HEK293 (cell line): Measurements from ENCODE around the gene CCDC50.

Source experiments
- CTCF ChIA-PET: fragments of 350-600 bp; formaldehyde crosslinking; extraction: SDS; loops from one replicate; lab custom pipeline; 2021; ENCODE audit warnings: antibody characterized with exemption; lab: Yijun Ruan, JAX
- POLR2A ChIA-PET: fragments of 300-600 bp; formaldehyde crosslinking; extraction: SDS; loops from one replicate; lab custom pipeline; 2020; ENCODE audit warnings: antibody characterized with exemption, inconsistent platforms; lab: Yijun Ruan, JAX
- H3K27ac ChIP-seq: fragments of 200-500 bp; sonication (Bioruptor generic); 2 replicates; pipeline ENCODE4 v1.5.1; 2014; ENCODE audit warnings: low read depth, low read length, control low read depth, inconsistent platforms; ENCODE audit errors: extremely low read depth
- H3K36me3 ChIP-seq, 2 experiments: fragments of 200-500 bp in 1 of 2; sonication (Bioruptor generic) in 1 of 2; 1 replicate in 1 of 2; 2 replicates in 1 of 2; pipeline ENCODE4 v1.5.1; 2014 to 2017; ENCODE audit warnings: inconsistent platforms in 2 of 2, low read length in 2 of 2; ENCODE audit not compliant: control insufficient read depth in 2 of 2, insufficient read depth in 1 of 2
- H3K4me1 ChIP-seq: fragments of 200-500 bp; sonication (Bioruptor generic); 2 replicates; pipeline ENCODE4 v1.5.1; 2014; ENCODE audit warnings: mild to moderate bottlenecking, low read length, inconsistent platforms; ENCODE audit not compliant: control insufficient read depth, insufficient read depth
- H3K4me3 ChIP-seq: 2 replicates; pipeline ENCODE4 v1.5.1; 2011; ENCODE audit warnings: low read depth, mild to moderate bottlenecking, control low read depth, low read length, moderate library complexity
- H3K9me3 ChIP-seq: fragments of 200-500 bp; sonication (Bioruptor generic); 2 replicates; pipeline ENCODE4 v1.5.1; 2014; ENCODE audit warnings: low read depth, low read length, inconsistent platforms; ENCODE audit not compliant: control insufficient read depth, insufficient read depth
- EGR2 ChIP-seq: fragments of 450-650 bp; formaldehyde crosslinking; IDR thresholded peaks from 2 replicates; pipeline ENCODE4 v1.5.1; 2016; ENCODE audit warnings: low read depth, missing biosample characterization, missing genetic modification characterization
- HIC1 ChIP-seq: fragments of 450-650 bp; formaldehyde crosslinking; IDR thresholded peaks from 2 replicates; pipeline ENCODE4 v1.5.1; 2016; ENCODE audit warnings: missing biosample characterization, missing genetic modification characterization
- INSM2 ChIP-seq: fragments of 450-650 bp; formaldehyde crosslinking; IDR thresholded peaks from 2 replicates; pipeline ENCODE4 v1.5.1; 2016; ENCODE audit warnings: missing biosample characterization, missing genetic modification characterization
- KLF1 ChIP-seq: fragments of 450-650 bp; formaldehyde crosslinking; IDR thresholded peaks from 2 replicates; pipeline ENCODE4 v1.5.1; 2016; ENCODE audit warnings: missing biosample characterization, missing genetic modification characterization
- KLF9 ChIP-seq: fragments of 450-650 bp; formaldehyde crosslinking; IDR thresholded peaks from 2 replicates; pipeline ENCODE4 v1.5.1; 2016; ENCODE audit warnings: missing biosample characterization, missing genetic modification characterization, low read depth
- PATZ1 ChIP-seq: fragments of 450-650 bp; formaldehyde crosslinking; IDR thresholded peaks from 2 replicates; pipeline ENCODE4 v1.5.1; 2016; ENCODE audit warnings: missing biosample characterization, missing genetic modification characterization
- PBX3 ChIP-seq: sonication (generic); formaldehyde crosslinking; IDR thresholded peaks from 2 replicates; pipeline ENCODE4 v1.8.1; 2022; ENCODE audit warnings: mild to moderate bottlenecking, moderate library complexity, missing genetic modification reagents
- SALL2 ChIP-seq: fragments of 450-650 bp; formaldehyde crosslinking; IDR thresholded peaks from 2 replicates; pipeline ENCODE4 v1.5.0; 2017; ENCODE audit warnings: missing biosample characterization, mild to moderate bottlenecking, missing genetic modification characterization, borderline replicate concordance
- SCRT1 ChIP-seq: fragments of 450-650 bp; formaldehyde crosslinking; IDR thresholded peaks from 2 replicates; pipeline ENCODE4 v1.5.1; 2016; ENCODE audit warnings: missing biosample characterization, missing genetic modification characterization, borderline replicate concordance
- SP2 ChIP-seq: fragments of 450-650 bp; formaldehyde crosslinking; IDR thresholded peaks from 2 replicates; pipeline ENCODE4 v1.5.1; 2016; ENCODE audit warnings: missing biosample characterization, missing genetic modification characterization
- ZBTB1 ChIP-seq: fragments of 450-650 bp; formaldehyde crosslinking; IDR thresholded peaks from 2 replicates; pipeline ENCODE4 v1.5.1; 2016; ENCODE audit warnings: missing biosample characterization, missing genetic modification characterization
- ZBTB17 ChIP-seq: fragments of 450-650 bp; formaldehyde crosslinking; IDR thresholded peaks from 2 replicates; pipeline ENCODE4 v1.5.1; 2016; ENCODE audit warnings: missing biosample characterization, missing genetic modification characterization
- ZBTB20 ChIP-seq: fragments of 450-650 bp; formaldehyde crosslinking; IDR thresholded peaks from 2 replicates; pipeline ENCODE4 v1.5.1; 2016; ENCODE audit warnings: missing biosample characterization, missing genetic modification characterization
- ZFHX2 ChIP-seq: fragments of 450-650 bp; formaldehyde crosslinking; conservative IDR thresholded peaks from 2 replicates; pipeline ENCODE4 v1.5.1; 2016; ENCODE audit warnings: missing biosample characterization, missing genetic modification characterization
- ZFP37 ChIP-seq: fragments of 450-650 bp; formaldehyde crosslinking; IDR thresholded peaks from 2 replicates; pipeline ENCODE4 v1.5.1; 2016; ENCODE audit warnings: missing biosample characterization, missing genetic modification characterization
- ZIC2 ChIP-seq: fragments of 450-650 bp; formaldehyde crosslinking; IDR thresholded peaks from 2 replicates; pipeline ENCODE4 v1.5.1; 2016; ENCODE audit warnings: missing biosample characterization, missing genetic modification characterization
- ZNF140 ChIP-seq: fragments of 450-650 bp; formaldehyde crosslinking; IDR thresholded peaks from 2 replicates; pipeline ENCODE4 v1.5.1; 2016; ENCODE audit warnings: missing biosample characterization, missing genetic modification characterization
- ZNF239 ChIP-seq: fragments of 450-650 bp; formaldehyde crosslinking; IDR thresholded peaks from 2 replicates; pipeline ENCODE4 v1.5.1; 2016; ENCODE audit warnings: missing biosample characterization, missing genetic modification characterization
- ZNF248 ChIP-seq: fragments of 450-650 bp; formaldehyde crosslinking; IDR thresholded peaks from 2 replicates; pipeline ENCODE4 v1.5.1; 2017; ENCODE audit warnings: missing biosample characterization, missing genetic modification characterization
- ZNF302 ChIP-seq: fragments of 450-650 bp; formaldehyde crosslinking; IDR thresholded peaks from 2 replicates; pipeline ENCODE4 v1.5.1; 2016; ENCODE audit warnings: missing biosample characterization, missing genetic modification characterization, low read depth
- ZNF394 ChIP-seq: fragments of 450-650 bp; formaldehyde crosslinking; IDR thresholded peaks from 2 replicates; pipeline ENCODE4 v1.5.1; 2016; ENCODE audit warnings: missing biosample characterization, missing genetic modification characterization, mild to moderate bottlenecking, moderate library complexity, borderline replicate concordance
- ZNF513 ChIP-seq: fragments of 450-650 bp; IDR thresholded peaks from 2 replicates; pipeline ENCODE4 v1.5.1; 2018; ENCODE audit warnings: missing biosample characterization, missing genetic modification characterization
- ZNF654 ChIP-seq: fragments of 450-650 bp; formaldehyde crosslinking; IDR thresholded peaks from 2 replicates; pipeline ENCODE4 v1.5.1; 2016; ENCODE audit warnings: low read depth, missing biosample characterization, missing genetic modification characterization
- ZNF768 ChIP-seq: fragments of 450-650 bp; formaldehyde crosslinking; IDR thresholded peaks from 2 replicates; pipeline ENCODE4 v1.5.1; 2018; ENCODE audit warnings: missing biosample characterization, mild to moderate bottlenecking, missing genetic modification characterization
- ZNF777 ChIP-seq: fragments of 450-650 bp; formaldehyde crosslinking; IDR thresholded peaks from 2 replicates; pipeline ENCODE4 v1.5.1; 2017; ENCODE audit warnings: missing biosample characterization, missing genetic modification characterization, borderline replicate concordance
- ZSCAN18 ChIP-seq: fragments of 450-650 bp; formaldehyde crosslinking; IDR thresholded peaks from 2 replicates; pipeline ENCODE4 v1.5.1; 2016; ENCODE audit warnings: missing biosample characterization, missing genetic modification characterization
- ZSCAN30 ChIP-seq: fragments of 450-650 bp; IDR thresholded peaks from 2 replicates; pipeline ENCODE4 v1.5.1; 2018; ENCODE audit warnings: missing biosample characterization, mild to moderate bottlenecking, missing genetic modification characterization, moderate library complexity
- ZXDB ChIP-seq: fragments of 450-650 bp; formaldehyde crosslinking; IDR thresholded peaks from 2 replicates; pipeline ENCODE4 v1.5.1; 2016; ENCODE audit warnings: missing biosample characterization, missing genetic modification characterization

Gene CCDC50

GRCh38 chr3:191328962-191329653, at the start of gene CCDC50:
Gene CCDC50, plus strand, starts transcription at chr3:191329394. Its CDS starts 281 bp downstream, at chr3:191329675.
- POLR2A ChIA-PET, result interaction anchor here (1.4 kb wide), 1 partner anchor 18 kb away, joined by 4 read pairs; no protein-coding TSS in a partner anchor
- CTCF ChIA-PET, result interaction anchor here (0.7 kb wide), 1 partner anchor 34 kb away, joined by 3 read pairs; no protein-coding TSS in a partner anchor
- H3K9me3 ChIP-seq, result no peaks in the 10 kb centered on the region
- peak within 1 kb of the TSS; percentile 93 for H3K27ac ChIP-seq
- H3K4me1 ChIP-seq, result peaks cover 2% of the 10 kb centered on the region; the same call in 1 of the 2 replicates
- H3K36me3 ChIP-seq, result no peaks in the 10 kb centered on the region
- peak within 1 kb of the TSS; percentile 93 for H3K4me3 ChIP-seq
- TF ChIP-seq ZSCAN18 (tag by site-specific recombination) (no peak), ZNF513 (tag by site-specific recombination) (no peak), SP2 (tag by site-specific recombination) (peak; percentile 66), SCRT1 (tag by site-specific recombination) (no peak), ZNF248 (tag by site-specific recombination) (no peak), ZSCAN30 (peak; percentile 77), PATZ1 (tag by site-specific recombination) (peak; percentile 65; the same call in 1 of the 2 replicates), ZFP37 (tag by site-specific recombination) (peak; percentile 76; the same call in 1 of the 2 replicates), ZNF768 (tag by site-specific recombination) (no peak), ZXDB (tag by site-specific recombination) (peak; percentile 29; the same call in 1 of the 2 replicates), ZNF140 (tag by site-specific recombination) (no peak), ZBTB1 (0 out of 2 replicates have a peak, but pooled peaks have one; percentile 26), INSM2 (tag by site-specific recombination) (0 out of 2 replicates have a peak, but pooled peaks have one; percentile 7), HIC1 (tag by site-specific recombination) (peak; percentile 75), ZNF654 (no peak), EGR2 (tag by site-specific recombination) (peak; percentile 74), ZBTB17 (tag by site-specific recombination) (peak; percentile 80), ZBTB20 (peak; percentile 36), KLF9 (tag by site-specific recombination) (peak; percentile 62), ZIC2 (peak; percentile 82), ZNF239 (tag by site-specific recombination) (no peak), ZFHX2 (tag by site-specific recombination) (peak; percentile 82), SALL2 (tag by site-specific recombination) (no peak), PBX3 (no peak), ZNF394 (tag by site-specific recombination) (peak; percentile 51; the same call in 1 of the 2 replicates), KLF1 (tag by site-specific recombination) (no peak), ZNF777 (no peak), ZNF302 (tag by site-specific recombination) (no peak)
